SK-N-SH (cell line): Measurements from ENCODE around the gene IGFBP7. TPM values are rescaled to one million over a fixed set of nuclear protein-coding genes. Genes with fewer than 3 reads are reported as not detected.
A peak's percentile ranks its signal among the peaks of the same experiment; 100 is the strongest.

Experiments used
- CTCF ChIA-PET: fragments of 300-600, 350-600 bp; formaldehyde crosslinking; extraction: SDS; loops from one replicate; lab custom pipeline; 2021; lab: Yijun Ruan, JAX
- POLR2A ChIA-PET: fragments of 350-600 bp; sonication (Branson Sonifier 250); formaldehyde crosslinking; extraction: SDS; loops from one replicate; lab custom pipeline; 2020; ENCODE audit warnings: antibody characterized with exemption, inconsistent platforms; lab: Yijun Ruan, JAX
- DNase-seq: peaks from one replicate; pipeline ENCODE4 v3.0.0; 2012
- H2AFZ ChIP-seq: fragments of 200-600 bp; sonication (generic); 2 replicates; pipeline ENCODE4 v1.8.1; 2016; ENCODE audit warnings: antibody characterized with exemption, mild to moderate bottlenecking, low read depth
- H3F3A ChIP-seq: fragments of 200-600 bp; sonication (generic); replicated peaks from 2 replicates; pipeline ENCODE3; 2016; ENCODE audit warnings: antibody characterized with exemption, mild to moderate bottlenecking; ENCODE audit not compliant: insufficient read depth
- H3K27ac ChIP-seq, 2 experiments: fragments of 200-500 bp in 1 of 2; fragments of 200-600 bp in 1 of 2; sonication (Bioruptor generic) in 1 of 2; sonication (generic), shearing (Covaris generic) in 1 of 2; 2 replicates each; pipeline versions ENCODE4 v1.5.1 to v1.6.1; 2014 to 2016; ENCODE audit warnings: low read depth in 2 of 2, inconsistent platforms in 1 of 2, low read length in 1 of 2, mild to moderate bottlenecking in 1 of 2, mixed read lengths in 1 of 2
- H3K27me3 ChIP-seq: fragments of 200-600 bp; sonication (generic), shearing (Covaris generic); 2 replicates; pipeline ENCODE4 v1.6.1; 2016; ENCODE audit warnings: mixed run types; ENCODE audit not compliant: insufficient read depth
- H3K36me3 ChIP-seq, 2 experiments: fragments of 200-500 bp in 1 of 2; fragments of 200-600 bp in 1 of 2; sonication (Bioruptor generic) in 1 of 2; sonication (generic) in 1 of 2; replicated peaks in 1 of 2; 2 replicates each; pipeline versions ENCODE3 to v1.5.1; 2014 to 2016; ENCODE audit warnings: low read length in 1 of 2, mild to moderate bottlenecking in 1 of 2; ENCODE audit not compliant: insufficient read depth in 2 of 2, control insufficient read depth in 1 of 2
- H3K4me1 ChIP-seq, 2 experiments: fragments of 200-500 bp in 1 of 2; fragments of 200-600 bp in 1 of 2; sonication (Bioruptor generic) in 1 of 2; sonication (generic), shearing (Covaris generic) in 1 of 2; 2 replicates each; pipeline versions ENCODE4 v1.5.1 to v1.6.1; 2014 to 2016; ENCODE audit warnings: low read depth in 1 of 2, low read length in 1 of 2, mixed run types in 1 of 2; ENCODE audit not compliant: insufficient read depth in 2 of 2, control insufficient read depth in 1 of 2
- H3K4me2 ChIP-seq: fragments of 200-600 bp; sonication (generic), shearing (Covaris generic); 2 replicates; pipeline ENCODE4 v1.6.1; 2017; ENCODE audit warnings: mixed run types
- H3K4me3 ChIP-seq, 2 experiments: fragments of 200-500 bp in 1 of 2; fragments of 200-600 bp in 1 of 2; sonication (Bioruptor generic) in 1 of 2; sonication (generic), shearing (Covaris generic) in 1 of 2; 2 replicates each; pipeline versions ENCODE4 v1.5.1 to v1.8.1; 2014 to 2016; ENCODE audit warnings: low read depth in 2 of 2, inconsistent platforms in 1 of 2, low read length in 1 of 2, mild to moderate bottlenecking in 1 of 2, mixed read lengths in 1 of 2, moderate library complexity in 1 of 2
- H3K79me2 ChIP-seq: fragments of 200-600 bp; sonication (generic); 2 replicates; pipeline ENCODE4 v1.8.1; 2017; ENCODE audit warnings: mild to moderate bottlenecking; ENCODE audit not compliant: insufficient read depth
- H3K9ac ChIP-seq: fragments of 200-600 bp; sonication (generic); 2 replicates; pipeline ENCODE4 v1.6.1; 2017; ENCODE audit warnings: mixed run types
- H3K9me2 ChIP-seq: fragments of 200-600 bp; sonication (generic); 2 replicates; pipeline ENCODE4 v1.6.1; 2017; ENCODE audit warnings: mixed run types
- H3K9me3 ChIP-seq: fragments of 200-600 bp; sonication (generic); 2 replicates; pipeline ENCODE4 v1.6.1; 2017; ENCODE audit warnings: mixed run types, mild to moderate bottlenecking, moderate library complexity
- H4K20me1 ChIP-seq: fragments of 200-600 bp; sonication (generic); 2 replicates; pipeline ENCODE4 v1.6.1; 2017; ENCODE audit warnings: mild to moderate bottlenecking, mixed run types; ENCODE audit not compliant: insufficient read depth
- CHD2 ChIP-seq: fragments of 150-350 bp; IDR thresholded peaks from 2 replicates; pipeline ENCODE4 v1.6.1; 2018; ENCODE audit warnings: low read length; ENCODE audit not compliant: partially characterized antibody
- CTCF ChIP-seq: fragments of 200-600 bp; sonication (generic); IDR thresholded peaks from 2 replicates; pipeline ENCODE4 v1.6.1; 2017; ENCODE audit warnings: antibody characterized with exemption, mild to moderate bottlenecking, moderate library complexity
- ELF1 ChIP-seq: IDR thresholded peaks from 2 replicates; pipeline ENCODE4 v1.4.0; 2012
- FOSL2 ChIP-seq: IDR thresholded peaks from 2 replicates; pipeline ENCODE4 v1.4.0; 2012; ENCODE audit warnings: low read depth, mild to moderate bottlenecking, moderate library complexity, borderline replicate concordance
- GATA2 ChIP-seq: sonication (generic); formaldehyde crosslinking; IDR thresholded peaks from 2 replicates; pipeline ENCODE4 v1.5.0; 2020; ENCODE audit warnings: mild to moderate bottlenecking, missing genetic modification reagents
- JUND ChIP-seq: IDR thresholded peaks from 2 replicates; pipeline ENCODE4 v1.4.0; 2012
- MAX ChIP-seq: IDR thresholded peaks from 2 replicates; pipeline ENCODE4 v1.4.0; 2012; ENCODE audit warnings: low read depth
- NRF1 ChIP-seq: IDR thresholded peaks from 2 replicates; pipeline ENCODE4 v1.6.1; 2012; ENCODE audit warnings: low read depth, mild to moderate bottlenecking, low read length
- POLR2AphosphoS5 ChIP-seq: IDR thresholded peaks from 2 replicates; pipeline ENCODE4 v1.6.1; 2012; ENCODE audit warnings: low read depth, low read length
- RAD21 ChIP-seq: IDR thresholded peaks from 2 replicates; pipeline ENCODE4 v1.6.1; 2012; ENCODE audit warnings: mild to moderate bottlenecking, low read length
- RCOR1 ChIP-seq: fragments of 150-350 bp; IDR thresholded peaks from 2 replicates; pipeline ENCODE4 v1.6.1; 2017; ENCODE audit warnings: antibody characterized with exemption, low read length
- RFX5 ChIP-seq: IDR thresholded peaks from 2 replicates; pipeline ENCODE4 v1.6.1; 2012; ENCODE audit warnings: mild to moderate bottlenecking, improper control_type of control experiment, low read length
- RXRA ChIP-seq: IDR thresholded peaks from 2 replicates; pipeline ENCODE4 v1.4.0; 2012; ENCODE audit warnings: low read depth, mild to moderate bottlenecking, borderline replicate concordance
- SIN3A ChIP-seq: IDR thresholded peaks from 2 replicates; pipeline ENCODE4 v1.6.1; 2012; ENCODE audit warnings: low read depth, mild to moderate bottlenecking, low read length, moderate library complexity, borderline replicate concordance
- SMC3 ChIP-seq: IDR thresholded peaks from 2 replicates; pipeline ENCODE4 v1.6.1; 2012; ENCODE audit warnings: low read depth, low read length, improper control_type of control experiment
- TAF1 ChIP-seq: IDR thresholded peaks from 2 replicates; pipeline ENCODE4 v1.6.1; 2012; ENCODE audit warnings: low read depth, mild to moderate bottlenecking, low read length, moderate library complexity, borderline replicate concordance
- TEAD4 ChIP-seq: IDR thresholded peaks from 2 replicates; pipeline ENCODE4 v1.4.0; 2012; ENCODE audit warnings: mild to moderate bottlenecking, borderline replicate concordance; ENCODE audit not compliant: insufficient read depth
- YY1 ChIP-seq: IDR thresholded peaks from 2 replicates; pipeline ENCODE4 v1.4.0; 2012; ENCODE audit warnings: low read depth, mild to moderate bottlenecking
- WGBS: methylation state at CpG from one replicate; pipeline ENCODE4 v1.1.6; 2017; ENCODE audit warnings: low lambda C conversion rate; 5-methylcytosine and 5-hydroxymethylcytosine counted together
- polyA plus RNA-seq, 3 experiments: library from polyadenylated mRNA; depleted of rRNA; stranded (reverse); fragments of >200 nt; gene quantifications; 2 replicates each; pipeline ENCODE4 v1.2.3, GENCODE V29; 2012
- TF ChIP-seq, protein P1 (sequence below): fragments of 150-350 bp; IDR thresholded peaks from 2 replicates; pipeline ENCODE4 v1.6.1; 2017; ENCODE audit warnings: antibody characterized with exemption, low read length, low read depth, borderline replicate concordance
- TF ChIP-seq, protein P2 (sequence below): IDR thresholded peaks from 2 replicates; pipeline ENCODE4 v1.4.0; 2012; ENCODE audit warnings: low read depth, borderline replicate concordance

The IGFBP7 gene
- polyA plus RNA-seq, 1 of the 3 experiments (the other 2 are of a cell fraction) = 0.38 TPM

DNA sequence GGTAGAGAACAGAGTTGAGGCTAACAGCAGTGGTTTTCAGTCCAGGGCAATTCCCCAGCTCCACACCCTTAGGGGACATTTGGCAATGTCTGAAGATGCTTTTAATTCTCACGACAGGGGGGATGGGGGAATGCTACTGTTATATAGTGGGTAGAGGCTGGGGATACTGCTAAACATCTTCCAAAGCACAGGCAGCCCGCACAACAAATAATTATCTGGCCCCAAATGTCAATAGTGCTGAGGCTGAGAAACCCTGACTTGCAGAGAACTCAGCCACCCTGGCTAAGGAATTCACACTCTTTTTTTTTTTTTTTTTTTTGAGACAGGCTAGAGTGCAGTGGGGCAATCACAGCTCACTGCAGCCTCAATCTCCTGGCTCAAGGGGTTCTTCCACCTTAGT lies 70.8 kb downstream of the IGFBP7 start:
- peak overlapping the region in 1 of 2 experiments; percentile 16; a peak in 1 of 4 replicates for H3K27ac ChIP-seq
- CTCF ChIA-PET = interaction anchor here (1.6 to 8.8 kb wide), 8 partner anchors 11 to 404 kb away, joined by 4 to 139 read pairs (median 13); no protein-coding TSS in a partner anchor
- 56% methylated on average over 2 of the region's 2 CpGs for WGBS

DNA sequence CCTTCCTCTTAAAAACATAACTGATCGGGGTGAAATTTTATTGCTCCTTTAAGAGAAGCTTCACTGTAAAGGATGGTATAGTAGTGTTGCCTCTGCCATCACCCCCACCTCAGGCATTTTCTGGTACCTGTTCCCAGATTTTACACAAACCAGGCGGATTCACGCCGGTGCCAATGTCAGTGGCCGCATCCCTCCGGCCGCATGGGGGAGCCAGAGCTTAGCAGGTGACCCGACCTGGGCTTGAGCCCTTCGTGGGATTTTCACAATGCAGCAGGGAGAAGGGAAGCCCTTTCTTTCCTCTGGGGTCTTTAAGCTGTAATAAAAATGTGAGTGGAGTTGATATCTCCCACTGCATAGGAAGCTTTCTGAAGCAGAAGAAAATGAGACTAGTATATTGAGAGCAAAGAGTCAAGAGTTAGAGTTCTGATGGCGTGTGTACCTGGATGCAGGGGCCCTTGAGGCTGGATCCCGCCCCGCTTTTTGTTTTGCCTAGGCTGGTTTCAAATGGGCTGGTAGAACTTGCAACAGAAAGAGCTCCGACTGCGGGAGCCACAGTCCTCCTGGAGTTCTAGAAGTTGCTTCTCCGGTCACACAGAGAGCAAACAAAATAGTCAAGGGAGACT lies 72.1 kb downstream of the IGFBP7 start:
- Histone ChIP-seq H3K9ac (no peak overlapping the region; the same call in 1 of the 2 replicates), H2AFZ (peak overlapping the region; percentile 38; the same call in 1 of the 2 replicates), H3K36me3 (peaks cover 0 to 3% of the 10 kb centered on the region in 2 experiments), H4K20me1 (no peaks in the 10 kb centered on the region), H3K27me3 (no peaks in the 10 kb centered on the region), H3K9me2 (no peaks in the 10 kb centered on the region), H3K4me1 (peaks cover 0 to 12% of the 10 kb centered on the region in 2 experiments; a peak in 2 of 4 replicates), H3K27ac (peak overlapping the region in 1 of 2 experiments; percentile 16; a peak in 1 of 4 replicates), H3K4me2 (no peak overlapping the region), H3K79me2 (no peaks in the 10 kb centered on the region), H3K4me3 (0 out of 4 replicates have a peak overlapping the region, but pooled peaks of 1 of the 2 experiments have one; percentile 27), H3K9me3 (no peaks in the 10 kb centered on the region), H3F3A (peaks cover 12% of the 10 kb centered on the region)
- POLR2A ChIA-PET = no interaction called here
- TF ChIP-seq RAD21 (peak; percentile 98), MAX (no peak), JUND (no peak), RFX5 (0 out of 2 replicates have a peak, but pooled peaks have one; percentile 42), NRF1 (no peak), ELF1 (no peak), CHD2 (peak; percentile 32), SMC3 (peak; percentile 81), RXRA (no peak), CTCF (peak; percentile 97), SIN3A (no peak), GATA2 (CRISPR knock-in tag) (no peak)
- CTCF ChIA-PET = interaction anchor here (0.6 to 8.8 kb wide), 56 partner anchors 9 to 1000 kb away, joined by 3 to 139 read pairs (median 5); partner anchors contain the start of gene NOA1
- peak; percentile 72 for DNase-seq
- 40% methylated on average over 15 of the region's 15 CpGs for WGBS

More for the DNA sequence above, 70.8 kb downstream of the IGFBP7 start:
- Histone ChIP-seq H2AFZ (no peak overlapping the region), H3K36me3 (no peaks in the 10 kb centered on the region), H3K4me2 (no peak overlapping the region), H3K79me2 (no peaks in the 10 kb centered on the region), H3K9me2 (no peaks in the 10 kb centered on the region), H3K4me1 (peaks cover 0 to 12% of the 10 kb centered on the region in 2 experiments; a peak in 2 of 4 replicates), H3F3A (peaks cover 8% of the 10 kb centered on the region), H4K20me1 (no peaks in the 10 kb centered on the region), H3K27me3 (no peaks in the 10 kb centered on the region), H3K9me3 (no peaks in the 10 kb centered on the region), H3K9ac (0 out of 2 replicates have a peak overlapping the region, but pooled peaks have one; percentile 4), H3K4me3 (no peak overlapping the region)
- no peak for TF ChIP-seq NRF1
- no peak for TF ChIP-seq POLR2AphosphoS5
- no peak for TF ChIP-seq YY1
- no peak for TF ChIP-seq SMC3
- TF ChIP-seq TEAD4 = no peak
- TF ChIP-seq, protein P1, sequence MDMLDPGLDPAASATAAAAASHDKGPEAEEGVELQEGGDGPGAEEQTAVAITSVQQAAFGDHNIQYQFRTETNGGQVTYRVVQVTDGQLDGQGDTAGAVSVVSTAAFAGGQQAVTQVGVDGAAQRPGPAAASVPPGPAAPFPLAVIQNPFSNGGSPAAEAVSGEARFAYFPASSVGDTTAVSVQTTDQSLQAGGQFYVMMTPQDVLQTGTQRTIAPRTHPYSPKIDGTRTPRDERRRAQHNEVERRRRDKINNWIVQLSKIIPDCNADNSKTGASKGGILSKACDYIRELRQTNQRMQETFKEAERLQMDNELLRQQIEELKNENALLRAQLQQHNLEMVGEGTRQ = no peak
- TF ChIP-seq, protein P2, sequence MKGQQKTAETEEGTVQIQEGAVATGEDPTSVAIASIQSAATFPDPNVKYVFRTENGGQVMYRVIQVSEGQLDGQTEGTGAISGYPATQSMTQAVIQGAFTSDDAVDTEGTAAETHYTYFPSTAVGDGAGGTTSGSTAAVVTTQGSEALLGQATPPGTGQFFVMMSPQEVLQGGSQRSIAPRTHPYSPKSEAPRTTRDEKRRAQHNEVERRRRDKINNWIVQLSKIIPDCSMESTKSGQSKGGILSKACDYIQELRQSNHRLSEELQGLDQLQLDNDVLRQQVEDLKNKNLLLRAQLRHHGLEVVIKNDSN = no peak
- TF ChIP-seq TAF1 = no peak
- no peak for TF ChIP-seq ELF1
- no peak for TF ChIP-seq JUND
- no peak for TF ChIP-seq RCOR1
- no peak for TF ChIP-seq RXRA
- TF ChIP-seq GATA2 (CRISPR knock-in tag) = no peak
- TF ChIP-seq FOSL2 = no peak
- no peak for DNase-seq
- POLR2A ChIA-PET = no interaction called here
